HCT116 (cell line): ENCODE results near the gene ZBBX. TPM values are rescaled to one million over a fixed set of nuclear protein-coding genes. Genes with fewer than 3 reads are reported as not detected.

Experiments used
- ATAC-seq: fragments of 200-7000 bp; cut with Tn5 transposase; 2 replicates; pipeline ENCODE4 v1.9.1; 2020; ENCODE audit warnings: mild to moderate bottlenecking, moderate library complexity
- BruUV-seq: library from RNA; stranded (reverse); fragments of 400-500 nt; replicated peaks from 2 replicates; lab custom pipeline; 2021; lab: Mats Ljungman, UMichigan
- CTCF ChIA-PET: fragments of 300-600 bp; sonication (Branson Sonifier 250); formaldehyde crosslinking; loops from one replicate; lab custom pipeline; 2021; ENCODE audit warnings: antibody characterized with exemption; lab: Charles Lee
- POLR2A ChIA-PET: fragments of 300-600, 350-600 bp; sonication (Branson Sonifier 250); formaldehyde crosslinking; loops from one replicate; lab custom pipeline; 2021; ENCODE audit warnings: antibody characterized with exemption; lab: Charles Lee
- RAD21 ChIA-PET, 2 experiments: fragments of 300-600 bp; sonication (Branson Sonifier 250); formaldehyde crosslinking; loops; one replicate each; lab custom pipeline; 2023; ENCODE audit warnings: low total read pairs in 2 of 2; ENCODE audit not compliant: uncharacterized antibody in 2 of 2, unreplicated experiment in 2 of 2, low non-redundant PET in 1 of 2; lab: Charles Lee
- DNase-seq: peaks from one replicate; pipeline ENCODE4 v3.0.0-alpha.2; 2010; ENCODE audit warnings: low read depth, low spot score
- H2AFZ ChIP-seq: fragments of 200-600 bp; shearing (Covaris generic), sonication (generic); 2 replicates; pipeline ENCODE4 v1.6.1; 2017; ENCODE audit warnings: low read depth, mixed run types, mixed read lengths, antibody characterized with exemption, low read length; ENCODE audit not compliant: poor library complexity, severe bottlenecking
- H3K27ac ChIP-seq: 2 replicates; pipeline ENCODE4 v1.5.1; 2012; ENCODE audit warnings: low read depth, low read length
- H3K27me3 ChIP-seq: fragments of 200-600 bp; sonication (generic); 2 replicates; pipeline ENCODE4 v1.6.1; 2016; ENCODE audit warnings: mixed run types, low read length, mixed read lengths; ENCODE audit not compliant: insufficient read depth
- H3K36me3 ChIP-seq, 2 experiments: fragments of 200-500 bp in 1 of 2; fragments of 200-600 bp in 1 of 2; sonication (Bioruptor generic) in 1 of 2; sonication (generic) in 1 of 2; 2 replicates each; pipeline versions ENCODE4 v1.5.1 to v1.6.1; 2014 to 2016; ENCODE audit warnings: low read length in 2 of 2, inconsistent platforms in 1 of 2, mixed read lengths in 1 of 2, mixed run types in 1 of 2; ENCODE audit not compliant: insufficient read depth in 2 of 2, control insufficient read depth in 1 of 2
- H3K4me1 ChIP-seq, 2 experiments: fragments of 200-600 bp in 1 of 2; sonication (generic) in 1 of 2; 2 replicates each; pipeline versions ENCODE4 v1.5.1 to v1.6.1; 2012 to 2017; ENCODE audit warnings: low read length in 2 of 2, inconsistent platforms in 1 of 2, mild to moderate bottlenecking in 1 of 2, mixed read lengths in 1 of 2, mixed run types in 1 of 2, moderate library complexity in 1 of 2; ENCODE audit not compliant: insufficient read depth in 2 of 2, control insufficient read depth in 1 of 2
- H3K4me2 ChIP-seq: fragments of 200-600 bp; sonication (generic); 2 replicates; pipeline ENCODE4 v1.6.1; 2017; ENCODE audit warnings: mixed run types, low read length, mixed read lengths
- H3K4me3 ChIP-seq, 2 experiments: fragments of 200-600 bp in 1 of 2; sonication (generic) in 1 of 2; replicated peaks in 1 of 2; 2 replicates each; pipeline ENCODE4 v1.5.1; 2011 to 2016; ENCODE audit warnings: low read length in 2 of 2, control low read depth in 1 of 2, low read depth in 1 of 2, mild to moderate bottlenecking in 1 of 2, mixed read lengths in 1 of 2, mixed run types in 1 of 2
- H3K79me2 ChIP-seq: fragments of 200-600 bp; sonication (generic); 2 replicates; pipeline ENCODE4 v1.6.1; 2017; ENCODE audit warnings: mild to moderate bottlenecking, mixed run types, low read length, moderate library complexity, mixed read lengths; ENCODE audit not compliant: insufficient read depth
- H3K9ac ChIP-seq: fragments of 200-600 bp; sonication (generic); 2 replicates; pipeline ENCODE4 v1.6.1; 2016; ENCODE audit warnings: low read length, mixed read lengths
- H3K9me2 ChIP-seq: fragments of 200-600 bp; sonication (generic), shearing (Covaris generic); 2 replicates; pipeline ENCODE4 v1.6.1; 2017; ENCODE audit warnings: mixed run types, mild to moderate bottlenecking, moderate library complexity; ENCODE audit not compliant: insufficient read depth
- H3K9me3 ChIP-seq, 2 experiments: fragments of 200-500 bp in 1 of 2; fragments of 200-600 bp in 1 of 2; sonication (Bioruptor generic) in 1 of 2; sonication (generic) in 1 of 2; 2 replicates each; pipeline ENCODE4 v1.6.1; 2014 to 2017; ENCODE audit warnings: low read length in 2 of 2, mixed read lengths in 2 of 2, inconsistent platforms in 1 of 2, low read depth in 1 of 2, mild to moderate bottlenecking in 1 of 2, mixed run types in 1 of 2, moderate library complexity in 1 of 2; ENCODE audit not compliant: control insufficient read depth in 1 of 2, insufficient read depth in 1 of 2
- H4K20me1 ChIP-seq: fragments of 200-600 bp; sonication (generic), shearing (Covaris generic); 2 replicates; pipeline ENCODE4 v1.6.1; 2017; ENCODE audit warnings: mixed run types, mild to moderate bottlenecking, moderate library complexity; ENCODE audit not compliant: insufficient read depth
- CBX3 ChIP-seq: IDR thresholded peaks from 2 replicates; pipeline ENCODE4 v1.6.1; 2012; ENCODE audit warnings: low read depth
- EGR1 ChIP-seq: IDR thresholded peaks from 2 replicates; pipeline ENCODE4 v1.6.1; 2012; ENCODE audit warnings: low read depth
- ELF1 ChIP-seq: IDR thresholded peaks from 2 replicates; pipeline ENCODE4 v1.6.1; 2012; ENCODE audit warnings: low read depth, borderline replicate concordance
- EZH2 ChIP-seq: fragments of 200-600 bp; sonication (generic); IDR thresholded peaks from 2 replicates; pipeline ENCODE4 v1.6.1; 2017; ENCODE audit warnings: antibody characterized with exemption, mixed run types
- EZH2phosphoT487 ChIP-seq: fragments of 200-600 bp; IDR thresholded peaks from 2 replicates; pipeline ENCODE4 v1.6.1; 2018; ENCODE audit warnings: antibody characterized with exemption, borderline replicate concordance
- JUND ChIP-seq: IDR thresholded peaks from 2 replicates; pipeline ENCODE4 v1.6.1; 2012
- POLR2A ChIP-seq: IDR thresholded peaks from 2 replicates; pipeline ENCODE4 v1.7.0; 2011; ENCODE audit warnings: borderline replicate concordance; ENCODE audit not compliant: insufficient read depth, insufficient read length; ENCODE audit errors: extremely low read depth
- POLR2AphosphoS5 ChIP-seq: IDR thresholded peaks from 2 replicates; pipeline ENCODE4 v1.6.1; 2011; ENCODE audit warnings: mild to moderate bottlenecking, low read depth, low read length, moderate library complexity
- RAD21 ChIP-seq: IDR thresholded peaks from 2 replicates; pipeline ENCODE4 v1.6.1; 2012; ENCODE audit warnings: low read depth, mild to moderate bottlenecking
- SP1 ChIP-seq: IDR thresholded peaks from 2 replicates; pipeline ENCODE4 v1.6.1; 2012; ENCODE audit warnings: low read depth
- TCF7L2 ChIP-seq: IDR thresholded peaks from 2 replicates; pipeline ENCODE4 v1.7.0; 2011; ENCODE audit warnings: borderline replicate concordance, inconsistent platforms; ENCODE audit not compliant: insufficient read depth, insufficient read length; ENCODE audit errors: extremely low read depth
- YY1 ChIP-seq: IDR thresholded peaks from 2 replicates; pipeline ENCODE4 v1.6.1; 2011; ENCODE audit warnings: low read length, low read depth, moderate library complexity, mild to moderate bottlenecking; ENCODE audit not compliant: insufficient replicate concordance; ENCODE audit errors: extremely low read depth
- ZFX ChIP-seq: fragments of 450-650 bp; IDR thresholded peaks from 2 replicates; pipeline ENCODE4 v1.6.1; 2017
- intact Hi-C: fragments of 100-400 bp; cut with micrococcal nuclease; formaldehyde crosslinking; loops from 2 replicates; pipeline ENCODE4 v1.10.0; 2022
- total RNA-seq: library from RNA; stranded (reverse); gene quantifications from one replicate; pipeline ENCODE4 v1.2.1, GENCODE V29; 2021; ENCODE audit not compliant: unreplicated experiment
- TF ChIP-seq, protein P1 (sequence below): IDR thresholded peaks from 2 replicates; pipeline ENCODE4 v1.6.1; 2011; ENCODE audit warnings: mild to moderate bottlenecking, low read length, moderate library complexity; ENCODE audit not compliant: insufficient replicate concordance; ENCODE audit errors: extremely low read depth
- TF ChIP-seq, protein P2 (sequence below): IDR thresholded peaks from 2 replicates; pipeline ENCODE4 v1.6.1; 2012

The ZBBX gene
- total RNA-seq, 1 experiment from 2014 or later: 0.81 TPM

DNA sequence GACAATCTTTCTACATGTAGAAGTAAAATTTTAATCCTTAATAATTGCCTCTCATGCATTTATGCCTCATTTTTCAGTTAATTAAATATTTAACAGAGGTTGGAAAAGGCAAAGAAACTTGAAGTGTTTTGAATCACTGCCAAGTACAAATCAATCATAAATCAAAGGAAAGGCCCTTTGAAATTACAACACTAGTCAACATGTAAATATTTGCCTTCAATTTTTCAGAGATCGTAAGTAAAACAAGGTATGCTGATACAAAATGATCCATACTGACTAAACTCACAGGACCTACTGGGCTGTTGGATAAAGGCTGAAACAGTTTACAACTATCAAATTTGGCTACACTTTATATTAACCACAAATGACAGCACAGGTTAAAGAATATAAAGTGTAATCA, 33.9 kb downstream of the ZBBX start:
- ChIA-PET POLR2A (no interaction called here), CTCF (no interaction called here), RAD21 (no interaction called here)
- no peak overlapping the region for H3K4me2 ChIP-seq
- no peaks in the 10 kb centered on the region for H3K9me2 ChIP-seq
- DNase-seq: no peak
- H3K4me1 ChIP-seq: no peaks in the 10 kb centered on the region
- no peak overlapping the region for H3K4me3 ChIP-seq
- no peaks in the 10 kb centered on the region for H3K27me3 ChIP-seq
- no peaks in the 10 kb centered on the region for H3K36me3 ChIP-seq
- no peak overlapping the region for H3K9ac ChIP-seq
- no peaks in the 10 kb centered on the region for H3K79me2 ChIP-seq
- TF ChIP-seq POLR2A (no peak), JUND (no peak), CBX3 (no peak), EZH2phosphoT487 (no peak), ELF1 (no peak), EZH2 (no peak), POLR2AphosphoS5 (no peak), SP1 (no peak), TCF7L2 (no peak), YY1 (no peak), EGR1 (no peak), RAD21 (no peak), ZFX (no peak)
- TF ChIP-seq, protein P1, sequence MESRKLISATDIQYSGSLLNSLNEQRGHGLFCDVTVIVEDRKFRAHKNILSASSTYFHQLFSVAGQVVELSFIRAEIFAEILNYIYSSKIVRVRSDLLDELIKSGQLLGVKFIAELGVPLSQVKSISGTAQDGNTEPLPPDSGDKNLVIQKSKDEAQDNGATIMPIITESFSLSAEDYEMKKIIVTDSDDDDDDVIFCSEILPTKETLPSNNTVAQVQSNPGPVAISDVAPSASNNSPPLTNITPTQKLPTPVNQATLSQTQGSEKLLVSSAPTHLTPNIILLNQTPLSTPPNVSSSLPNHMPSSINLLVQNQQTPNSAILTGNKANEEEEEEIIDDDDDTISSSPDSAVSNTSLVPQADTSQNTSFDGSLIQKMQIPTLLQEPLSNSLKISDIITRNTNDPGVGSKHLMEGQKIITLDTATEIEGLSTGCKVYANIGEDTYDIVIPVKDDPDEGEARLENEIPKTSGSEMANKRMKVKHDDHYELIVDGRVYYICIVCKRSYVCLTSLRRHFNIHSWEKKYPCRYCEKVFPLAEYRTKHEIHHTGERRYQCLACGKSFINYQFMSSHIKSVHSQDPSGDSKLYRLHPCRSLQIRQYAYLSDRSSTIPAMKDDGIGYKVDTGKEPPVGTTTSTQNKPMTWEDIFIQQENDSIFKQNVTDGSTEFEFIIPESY: no peak
- TF ChIP-seq, protein P2, sequence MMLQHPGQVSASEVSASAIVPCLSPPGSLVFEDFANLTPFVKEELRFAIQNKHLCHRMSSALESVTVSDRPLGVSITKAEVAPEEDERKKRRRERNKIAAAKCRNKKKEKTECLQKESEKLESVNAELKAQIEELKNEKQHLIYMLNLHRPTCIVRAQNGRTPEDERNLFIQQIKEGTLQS: no peak
- intact Hi-C loops: loop anchor here (10.0 kb wide), 1 partner anchor 311 kb away; no protein-coding TSS in a partner anchor
- H2AFZ ChIP-seq: no peak overlapping the region
- ATAC-seq: no peak
- no peak overlapping the region for H3K27ac ChIP-seq
- no peaks in the 10 kb centered on the region for H3K9me3 ChIP-seq
- BruUV-seq: no TSS peak
- no peaks in the 10 kb centered on the region for H4K20me1 ChIP-seq
